Upper lobe of left lung (tissue), 6 donors: Measurements from ENCODE around the gene GDPD2. TPM values are rescaled to one million over a fixed set of nuclear protein-coding genes. Genes with fewer than 3 reads are reported as not detected.

Source experiments
- ATAC-seq, 2 donors: fragments of 200-7000 bp; cut with Tn5 transposase; one replicate each; pipeline ENCODE4 v1.9.1; 2022; ENCODE audit warnings: mild to moderate bottlenecking in 2 of 2, moderate library complexity in 2 of 2; ENCODE audit not compliant: low FRiP score in 2 of 2
- DNase-seq, 2 donors: peaks; one replicate each; pipeline ENCODE4 v3.0.0-alpha.2; 2019 to 2020
- H3K27ac ChIP-seq, 4 donors: fragments of 200-600 bp; sonication (generic); one replicate each; pipeline ENCODE4 v1.5.1; 2016 to 2019
- H3K27me3 ChIP-seq, 4 donors: fragments of 200-600 bp; sonication (generic); one replicate each; pipeline ENCODE4 v1.5.1; 2017 to 2019
- H3K36me3 ChIP-seq, 4 donors: fragments of 200-600 bp; sonication (generic); one replicate each; pipeline ENCODE4 v1.5.1; 2016 to 2019
- H3K4me1 ChIP-seq, 4 donors: fragments of 200-600 bp; sonication (generic); one replicate each; pipeline ENCODE4 v1.5.1; 2018 to 2019
- H3K4me3 ChIP-seq, 4 donors: fragments of 200-600 bp; sonication (generic); one replicate each; pipeline ENCODE4 v1.5.1; 2017 to 2019; ENCODE audit warnings: mild to moderate bottlenecking in 2 of 4, moderate library complexity in 1 of 4
- H3K9me3 ChIP-seq, 4 donors: fragments of 200-600 bp; sonication (generic); one replicate each; pipeline ENCODE4 v1.5.1; 2018 to 2019
- CTCF ChIP-seq, 6 experiments: fragments of 450-650 bp in 4 of 6; fragments of 200-600 bp in 2 of 6; sonication (generic) in 2 of 6; IDR thresholded peaks; one replicate each; pipeline ENCODE4 v1.5.1; 2016 to 2019; ENCODE audit warnings: antibody characterized with exemption in 6 of 6
- EP300 ChIP-seq, 4 donors: sonication (generic); formaldehyde crosslinking; IDR thresholded peaks; one replicate each; pipeline ENCODE4 v1.5.1; 2017; ENCODE audit warnings: antibody characterized with exemption in 4 of 4, control low read depth in 2 of 4
- POLR2A ChIP-seq, 4 donors: fragments of 450-650 bp; IDR thresholded peaks; one replicate each; pipeline ENCODE4 v1.5.1; 2016 to 2017; ENCODE audit warnings: antibody characterized with exemption in 4 of 4, mild to moderate bottlenecking in 2 of 4
- POLR2AphosphoS5 ChIP-seq, 2 donors: sonication (generic); formaldehyde crosslinking; IDR thresholded peaks; one replicate each; pipeline ENCODE4 v1.5.1; 2017; ENCODE audit warnings: antibody characterized with exemption in 2 of 2
- WGBS, 2 donors: methylation state at CpG; one replicate each; pipeline ENCODE4 v1.1.5; 2017 to 2018; 5-methylcytosine and 5-hydroxymethylcytosine counted together
- total RNA-seq, 6 donors: library from RNA; depleted of rRNA in 4 of 6; stranded (reverse); fragments of >200 nt in 4 of 6; gene quantifications; one replicate each; pipeline versions ENCODE4 v1.1.0 to v1.2.1, GENCODE V29; 2016 to 2021
- donor health status: DM: no; HTN: no; CAD: no; lungs with moderate emphysema.
- donor health status: DM: no; HTN: yes; CAD: no; lungs with severe emphysema.

Gene GDPD2
- total RNA-seq, 6 donors from 2014 or later = not detected

- H3K4me1 ChIP-seq = peaks cover 6 to 32% (median 18%) of the 10 kb centered on the region in 4 donors
- ATAC-seq (peak; percentile 59 to 63), DNase-seq (peak in 1 of 2 donors; percentile 42)
- H3K9me3 ChIP-seq = no peaks in the 10 kb centered on the region
- 42 to 45% methylated on average over 9 to 13 of the region's 13 CpGs for WGBS, 2 donors
- H3K27ac ChIP-seq = peak overlapping the region in 3 of 4 donors; percentile 23 to 58 (median 35)
- no peaks in the 10 kb centered on the region for H3K27me3 ChIP-seq
- no peak overlapping the region for H3K4me3 ChIP-seq
- TF ChIP-seq EP300 (IDR thresholded peaks at IDR 0.05) (no peak), POLR2AphosphoS5 (IDR thresholded peaks at IDR 0.05) (no peak), CTCF (IDR thresholded peaks at IDR 0.05) (no peak), POLR2A (IDR thresholded peaks at IDR 0.05) (no peak)
- no peaks in the 10 kb centered on the region for H3K36me3 ChIP-seq
Measured at GRCh38 chrX:70476934-70477733, 54.0 kb downstream of the GDPD2 start.

- H3K4me3 ChIP-seq = no peak overlapping the region
Measured at GRCh38 chrX:70477734-70478075, 54.6 kb downstream of the GDPD2 start.

GRCh38 chrX:70478526-70479245 is 55.6 kb downstream of the GDPD2 start:
- DNase-seq = no peak
- Histone ChIP-seq H3K36me3 (no peaks in the 10 kb centered on the region), H3K27me3 (no peaks in the 10 kb centered on the region), H3K4me3 (no peak overlapping the region), H3K4me1 (peaks cover 6 to 32% (median 18%) of the 10 kb centered on the region in 4 donors), H3K27ac (no peak overlapping the region), H3K9me3 (no peaks in the 10 kb centered on the region)
- TF ChIP-seq POLR2A (IDR thresholded peaks at IDR 0.05) = no peak
- TF ChIP-seq POLR2AphosphoS5 (IDR thresholded peaks at IDR 0.05) = no peak
- no peak for TF ChIP-seq CTCF (IDR thresholded peaks at IDR 0.05)
- no peak for TF ChIP-seq EP300 (IDR thresholded peaks at IDR 0.05)
- 76 to 79% methylated on average over 10 of the region's 10 CpGs for WGBS, 2 donors
- peak in 1 of 2 donors; percentile 14 for ATAC-seq

More at GRCh38 chrX:70477734-70478075, 54.6 kb downstream of the GDPD2 start:
- ATAC-seq (no peak), DNase-seq (no peak)
- peak overlapping the region in 1 of 4 donors; percentile 58 for H3K27ac ChIP-seq
- 35 to 64% methylated on average over 3 to 4 of the region's 4 CpGs for WGBS, 2 donors
- no peaks in the 10 kb centered on the region for H3K27me3 ChIP-seq
- no peaks in the 10 kb centered on the region for H3K9me3 ChIP-seq
- no peaks in the 10 kb centered on the region for H3K36me3 ChIP-seq
- TF ChIP-seq CTCF (IDR thresholded peaks at IDR 0.05) (no peak), EP300 (IDR thresholded peaks at IDR 0.05) (no peak), POLR2A (IDR thresholded peaks at IDR 0.05) (no peak), POLR2AphosphoS5 (IDR thresholded peaks at IDR 0.05) (no peak)
- peaks cover 6 to 32% (median 18%) of the 10 kb centered on the region in 4 donors for H3K4me1 ChIP-seq

GRCh38 chrX:70479247-70479921 is 56.3 kb downstream of the GDPD2 start:
- Histone ChIP-seq H3K4me1 (peaks cover 6 to 32% (median 18%) of the 10 kb centered on the region in 4 donors), H3K36me3 (no peaks in the 10 kb centered on the region), H3K4me3 (no peak overlapping the region), H3K27me3 (no peaks in the 10 kb centered on the region), H3K9me3 (no peaks in the 10 kb centered on the region), H3K27ac (no peak overlapping the region)
- DNase-seq (no peak), ATAC-seq (peak in 1 of 2 donors; percentile 46)
- TF ChIP-seq POLR2A (IDR thresholded peaks at IDR 0.05) (no peak), CTCF (IDR thresholded peaks at IDR 0.05) (no peak), EP300 (IDR thresholded peaks at IDR 0.05) (no peak), POLR2AphosphoS5 (IDR thresholded peaks at IDR 0.05) (no peak)
- 64 to 75% methylated on average over 3 to 4 of the region's 4 CpGs for WGBS, 2 donors
